Activated CD8-positive, alpha-beta T cell treated with anti-CD3 and anti-CD28 coated beads for 36 hours (primary cell): ENCODE results near the gene SLC50A1. TPM values are rescaled to one million over a fixed set of nuclear protein-coding genes. Genes with fewer than 3 reads are reported as not detected.
A peak's percentile ranks its signal among the peaks of the same experiment; 100 is the strongest.

Source experiments
- ATAC-seq: fragments of 200-7000 bp; cut with Tn5 transposase; one replicate; pipeline ENCODE4 v1.10.0; 2021; ENCODE audit warnings: mild to moderate bottlenecking, moderate library complexity
- CTCF ChIA-PET: fragments of 350-600 bp; sonication (Branson Sonifier 250); formaldehyde crosslinking; loops from one replicate; lab custom pipeline; 2021; ENCODE audit warnings: antibody characterized with exemption; lab: Charles Lee
- POLR2A ChIA-PET: fragments of 350-600 bp; sonication (Branson Sonifier 250); formaldehyde crosslinking; loops from one replicate; lab custom pipeline; 2021; ENCODE audit warnings: antibody characterized with exemption; lab: Charles Lee
- DNase-seq: peaks from one replicate; pipeline ENCODE4 v3.0.0-alpha.2; 2020
- H3K27ac Mint-ChIP-seq: one replicate; pipeline ENCODE4 v1.8.0; 2021; ENCODE audit warnings: mild to moderate bottlenecking, mixed read lengths
- H3K27me3 Mint-ChIP-seq: one replicate; pipeline ENCODE4 v1.8.0; 2021; ENCODE audit warnings: mixed read lengths
- H3K36me3 Mint-ChIP-seq: one replicate; pipeline ENCODE4 v1.8.0; 2021; ENCODE audit warnings: low read depth, mixed read lengths
- H3K4me1 Mint-ChIP-seq: one replicate; pipeline ENCODE4 v1.8.0; 2021; ENCODE audit warnings: low read depth, mixed read lengths
- H3K4me3 Mint-ChIP-seq: one replicate; pipeline ENCODE4 v1.8.0; 2021; ENCODE audit warnings: mild to moderate bottlenecking, moderate library complexity, mixed read lengths
- H3K9me3 Mint-ChIP-seq: one replicate; pipeline ENCODE4 v1.8.0; 2021; ENCODE audit warnings: mixed read lengths
- CTCF ChIP-seq: fragments of 200-600 bp; IDR thresholded peaks from one replicate; pipeline ENCODE4 v1.8.0; 2022; ENCODE audit warnings: antibody characterized with exemption, mild to moderate bottlenecking
- intact Hi-C: fragments of 100-400 bp; cut with micrococcal nuclease; formaldehyde crosslinking; loops from one replicate; pipeline ENCODE4 v1.10.0; 2022
- total RNA-seq, 2 experiments: library from RNA; stranded (reverse); gene quantifications; one replicate each; pipeline ENCODE4 v1.2.3, GENCODE V29; 2021

Gene SLC50A1
- total RNA-seq, 2 experiments from 2014 or later = 59.7 to 64.0 TPM

GRCh38 chr1:155176544-155177071, 41.0 kb downstream of the SLC50A1 start:
- intact Hi-C loops = loop anchor here (5.0 kb wide), 1 partner anchor 51 kb away; no protein-coding TSS in a partner anchor
- peak; percentile 95 for TF ChIP-seq CTCF
- ATAC-seq (peak; percentile 50), DNase-seq (peak; percentile 93)
- ChIA-PET POLR2A (interaction anchor here (1.0 to 6.9 kb wide), 2 partner anchors 10 to 17 kb away, joined by 4 to 57 read pairs; no protein-coding TSS in a partner anchor), CTCF (interaction anchor here (0.7 to 13.3 kb wide), 18 partner anchors 9 to 90 kb away, joined by 3 to 312 read pairs (median 8); partner anchors contain the start of genes DPM3, MTX1, SLC50A1 and THBS3)
- H3K36me3 Mint-ChIP-seq = peaks cover 19% of the 10 kb centered on the region
- H3K9me3 Mint-ChIP-seq = no peaks in the 10 kb centered on the region
- no peak overlapping the region for H3K27ac Mint-ChIP-seq
- no peak overlapping the region for H3K4me3 Mint-ChIP-seq
- H3K4me1 Mint-ChIP-seq = peaks cover 38% of the 10 kb centered on the region
- no peaks in the 10 kb centered on the region for H3K27me3 Mint-ChIP-seq

- Mint-ChIP-seq H3K27me3 (no peaks in the 10 kb centered on the region), H3K4me1 (peaks cover 31% of the 10 kb centered on the region), H3K36me3 (peaks cover 14% of the 10 kb centered on the region), H3K4me3 (no peak overlapping the region), H3K9me3 (no peaks in the 10 kb centered on the region), H3K27ac (no peak overlapping the region)
- ChIA-PET CTCF (interaction anchor here (0.7 to 8.7 kb wide), 17 partner anchors 9 to 93 kb away, joined by 3 to 175 read pairs (median 4); partner anchors contain the start of genes DPM3, SLC50A1 and THBS3), POLR2A (interaction anchor here (1.0 to 6.9 kb wide), 3 partner anchors 9 to 68 kb away, joined by 4 to 57 read pairs (median 4); no protein-coding TSS in a partner anchor)
- intact Hi-C loops = loop anchor here (5.0 kb wide), 1 partner anchor 50 kb away; no protein-coding TSS in a partner anchor
- DNase-seq (no peak), ATAC-seq (no peak)
- no peak for TF ChIP-seq CTCF
These were observed 41.7 kb downstream of the SLC50A1 start for GRCh38 chr1:155177192-155177917.

GRCh38 chr1:155177918-155178281, 42.2 kb downstream of the SLC50A1 start:
- no peak for TF ChIP-seq CTCF
- H3K4me1 Mint-ChIP-seq = peaks cover 29% of the 10 kb centered on the region
- POLR2A ChIA-PET = interaction anchor here (1.0 to 6.9 kb wide), 2 partner anchors 16 to 67 kb away, joined by 4 to 57 read pairs; no protein-coding TSS in a partner anchor
- H3K27me3 Mint-ChIP-seq = no peaks in the 10 kb centered on the region
- no peak overlapping the region for H3K4me3 Mint-ChIP-seq
- ATAC-seq (no peak), DNase-seq (no peak)
- H3K9me3 Mint-ChIP-seq = no peaks in the 10 kb centered on the region
- no peak overlapping the region for H3K27ac Mint-ChIP-seq
- CTCF ChIA-PET = interaction anchor here (0.9 to 8.7 kb wide), 13 partner anchors 10 to 93 kb away, joined by 3 to 175 read pairs (median 5); partner anchors contain the start of genes DPM3, SLC50A1 and THBS3
- H3K36me3 Mint-ChIP-seq = peaks cover 13% of the 10 kb centered on the region
- intact Hi-C loops = loop anchor here (5.0 kb wide), 1 partner anchor 49 kb away; no protein-coding TSS in a partner anchor

GRCh38 chr1:155178441-155179111, 42.9 kb downstream of the SLC50A1 start:
- intact Hi-C loops = loop anchor here (5.0 kb wide), 1 partner anchor 49 kb away; no protein-coding TSS in a partner anchor
- Mint-ChIP-seq H3K27ac (no peak overlapping the region), H3K36me3 (peaks cover 11% of the 10 kb centered on the region), H3K4me1 (peaks cover 23% of the 10 kb centered on the region), H3K4me3 (no peak overlapping the region), H3K9me3 (no peaks in the 10 kb centered on the region), H3K27me3 (no peaks in the 10 kb centered on the region)
- TF ChIP-seq CTCF = no peak
- ChIA-PET CTCF (interaction anchor here (1.4 to 8.7 kb wide), 4 partner anchors 15 to 87 kb away, joined by 4 to 175 read pairs (median 8); partner anchors contain the start of gene THBS3), POLR2A (interaction anchor here (6.9 kb wide), 1 partner anchor 15 kb away, joined by 57 read pairs; no protein-coding TSS in a partner anchor)
- ATAC-seq (no peak), DNase-seq (no peak)
